H1 (cell line): Measurements from ENCODE around the gene BTG3. TPM values are rescaled to one million over a fixed set of nuclear protein-coding genes. Genes with fewer than 3 reads are reported as not detected.

Experiments used
- CTCF ChIA-PET: fragments of 300-600 bp; sonication (Branson Sonifier 250); formaldehyde crosslinking; loops from one replicate; lab custom pipeline; 2021; ENCODE audit not compliant: partially characterized antibody; lab: Charles Lee
- POLR2A ChIA-PET: fragments of 300-600 bp; sonication (Branson Sonifier 250); formaldehyde crosslinking; loops from one replicate; lab custom pipeline; 2021; ENCODE audit warnings: inconsistent platforms; ENCODE audit not compliant: partially characterized antibody; lab: Charles Lee
- DNase-seq, 2 experiments: peaks; one replicate each; pipeline versions ENCODE4 v3.0.0 to v3.0.0-alpha.2; 2010 to 2022; ENCODE audit warnings: low spot score in 2 of 2, low read depth in 1 of 2, mixed read lengths in 1 of 2
- FAIRE-seq: peaks from 2 replicates; lab custom pipeline; 2011; peaks lifted over from hg19 to GRCh38; lab: Jason Lieb, UNC
- H2AFZ ChIP-seq: 2 replicates; pipeline ENCODE4 v1.8.1; 2012; ENCODE audit warnings: low read length, inconsistent platforms
- H2AK5ac ChIP-seq: 2 replicates; pipeline ENCODE4 v1.6.1; 2013; ENCODE audit warnings: low read depth, low read length
- H2BK120ac ChIP-seq: replicated peaks from 2 replicates; pipeline ENCODE3; 2013; ENCODE audit warnings: low read depth, low read length, inconsistent platforms
- H2BK12ac ChIP-seq: 2 replicates; pipeline ENCODE4 v1.6.1; 2013; ENCODE audit warnings: low read depth, low read length
- H2BK15ac ChIP-seq: 2 replicates; pipeline ENCODE4 v1.6.1; 2013; ENCODE audit warnings: low read length
- H2BK20ac ChIP-seq: 2 replicates; pipeline ENCODE4 v1.6.1; 2013; ENCODE audit warnings: low read length
- H2BK5ac ChIP-seq: 2 replicates; pipeline ENCODE4 v1.6.1; 2013; ENCODE audit warnings: low read depth, low read length
- H3K14ac ChIP-seq: 2 replicates; pipeline ENCODE4 v1.6.1; 2013; ENCODE audit warnings: inconsistent platforms; ENCODE audit not compliant: insufficient read length
- H3K18ac ChIP-seq: 2 replicates; pipeline ENCODE4 v1.6.1; 2013; ENCODE audit warnings: low read length; ENCODE audit errors: extremely low read depth
- H3K23ac ChIP-seq: 2 replicates; pipeline ENCODE4 v1.6.1; 2013; ENCODE audit warnings: inconsistent platforms; ENCODE audit not compliant: insufficient read length
- H3K23me2 ChIP-seq: 2 replicates; pipeline ENCODE4 v1.6.1; 2013; ENCODE audit warnings: low read depth, low read length
- H3K27ac ChIP-seq: 2 replicates; pipeline ENCODE4 v1.6.1; 2011; ENCODE audit warnings: low read depth, low read length, inconsistent platforms
- H3K27me3 ChIP-seq, 4 experiments: replicated peaks in 1 of 4; 1 replicate in 1 of 4; 2 replicates in 3 of 4; pipeline versions ENCODE4 v1.6.1 to v1.8.1; 2011 to 2013; ENCODE audit warnings: low read length in 3 of 4, mild to moderate bottlenecking in 3 of 4, inconsistent platforms in 2 of 4, mixed read lengths in 2 of 4, moderate library complexity in 1 of 4; ENCODE audit not compliant: control insufficient read depth in 3 of 4, insufficient read depth in 3 of 4; ENCODE audit errors: extremely low read depth in 1 of 4
- H3K36me3 ChIP-seq, 4 experiments: 2 replicates each; pipeline versions ENCODE4 v1.6.1 to v1.8.1; 2011 to 2013; ENCODE audit warnings: mild to moderate bottlenecking in 4 of 4, low read length in 3 of 4, moderate library complexity in 2 of 4, control low read depth in 1 of 4, inconsistent platforms in 1 of 4; ENCODE audit not compliant: insufficient read depth in 4 of 4, control insufficient read depth in 2 of 4
- H3K4ac ChIP-seq: replicated peaks from 2 replicates; pipeline ENCODE3; 2013; ENCODE audit warnings: low read length, low read depth, mixed read lengths, inconsistent platforms; ENCODE audit not compliant: insufficient read length
- H3K4me1 ChIP-seq, 4 experiments: replicated peaks in 1 of 4; 1 replicate in 1 of 4; 2 replicates in 3 of 4; pipeline versions ENCODE4 v1.6.1 to v1.8.1; 2011 to 2013; ENCODE audit warnings: low read length in 3 of 4, inconsistent platforms in 2 of 4, mixed read lengths in 1 of 4; ENCODE audit not compliant: insufficient read depth in 4 of 4, control insufficient read depth in 3 of 4
- H3K4me2 ChIP-seq, 2 experiments: 2 replicates each; pipeline versions ENCODE4 v1.6.1 to v1.8.1; 2011 to 2013; ENCODE audit warnings: low read depth in 2 of 2, low read length in 2 of 2, control low read depth in 1 of 2, inconsistent platforms in 1 of 2, mild to moderate bottlenecking in 1 of 2; ENCODE audit not compliant: insufficient read depth in 1 of 2
- H3K4me3 ChIP-seq, 4 experiments: fragments of 200-600, 300-600 bp in 1 of 4; sonication (generic), shearing (Covaris generic), sonication (Bioruptor Twin) in 1 of 4; 2 replicates each; pipeline versions ENCODE4 v1.5.1 to v1.8.1; 2011 to 2016; ENCODE audit warnings: low read length in 4 of 4, low read depth in 3 of 4, control low read depth in 2 of 4, inconsistent platforms in 2 of 4, mild to moderate bottlenecking in 2 of 4, mixed read lengths in 1 of 4, moderate library complexity in 1 of 4; ENCODE audit not compliant: insufficient read depth in 2 of 4; ENCODE audit errors: extremely low read depth in 1 of 4
- H3K56ac ChIP-seq: replicated peaks from 2 replicates; pipeline ENCODE3; 2013; ENCODE audit warnings: low read depth, mild to moderate bottlenecking, mixed read lengths, low read length, inconsistent platforms; ENCODE audit not compliant: insufficient read length
- H3K79me1 ChIP-seq: 2 replicates; pipeline ENCODE4 v1.6.1; 2013; ENCODE audit warnings: low read depth, low read length, control low read depth
- H3K79me2 ChIP-seq, 2 experiments: 2 replicates each; pipeline versions ENCODE4 v1.6.1 to v1.8.1; 2012 to 2013; ENCODE audit warnings: low read length in 2 of 2, mild to moderate bottlenecking in 2 of 2, inconsistent platforms in 1 of 2; ENCODE audit not compliant: insufficient read depth in 2 of 2, control insufficient read depth in 1 of 2
- H3K9ac ChIP-seq, 4 experiments: replicated peaks in 1 of 4; 1 replicate in 1 of 4; 2 replicates in 3 of 4; pipeline versions ENCODE4 v1.6.1 to v1.8.1; 2011 to 2013; ENCODE audit warnings: low read depth in 3 of 4, low read length in 3 of 4, control low read depth in 2 of 4, mild to moderate bottlenecking in 2 of 4, moderate library complexity in 2 of 4, inconsistent platforms in 1 of 4; ENCODE audit errors: extremely low read depth in 1 of 4
- H3K9me3 ChIP-seq, 2 experiments: 2 replicates each; pipeline versions ENCODE4 v1.6.1 to v1.8.1; 2012 to 2013; ENCODE audit warnings: mild to moderate bottlenecking in 2 of 2, moderate library complexity in 2 of 2, control low read depth in 1 of 2, inconsistent platforms in 1 of 2, low read depth in 1 of 2, low read length in 1 of 2, mixed read lengths in 1 of 2; ENCODE audit not compliant: insufficient read depth in 2 of 2
- H4K20me1 ChIP-seq, 2 experiments: replicated peaks in 1 of 2; 2 replicates each; pipeline versions ENCODE3 to v1.8.1; 2011 to 2013; ENCODE audit warnings: inconsistent platforms in 2 of 2, low read length in 2 of 2, mild to moderate bottlenecking in 1 of 2; ENCODE audit not compliant: insufficient read depth in 2 of 2, control insufficient read depth in 1 of 2
- H4K5ac ChIP-seq: 2 replicates; pipeline ENCODE4 v1.6.1; 2013; ENCODE audit warnings: low read length, low read depth, mixed read lengths, inconsistent platforms; ENCODE audit not compliant: insufficient read length
- H4K8ac ChIP-seq: 2 replicates; pipeline ENCODE4 v1.8.0; 2013; ENCODE audit warnings: mild to moderate bottlenecking, moderate library complexity, low read length, inconsistent platforms; ENCODE audit not compliant: insufficient read depth; ENCODE audit errors: extremely low read depth
- H4K91ac ChIP-seq: replicated peaks from 2 replicates; pipeline ENCODE3; 2013; ENCODE audit warnings: low read length, mixed read lengths, inconsistent platforms; ENCODE audit not compliant: insufficient read length
- CHD2 ChIP-seq: IDR thresholded peaks from 2 replicates; pipeline ENCODE4 v1.6.1; 2012; ENCODE audit warnings: low read length, improper control_type of control experiment
- NRF1 ChIP-seq: IDR thresholded peaks from 2 replicates; pipeline ENCODE4 v1.6.1; 2011; ENCODE audit warnings: mild to moderate bottlenecking, low read depth, low read length, improper control_type of control experiment
- polyA plus RNA-seq, 7 experiments: library from polyadenylated mRNA; depleted of rRNA in 3 of 7; stranded (reverse) in 5 of 7; unstranded in 2 of 7; fragments of >200 nt in 5 of 7; fragments of 200-250 nt in 2 of 7; gene quantifications; 1 replicate in 5 of 7; 2 replicates in 1 of 7; 4 replicates in 1 of 7; pipeline versions ENCODE4 v1.2.1 to v1.2.3, GENCODE V29; 2011 to 2013; ENCODE audit warnings: missing spikeins in 2 of 7, mixed read lengths in 2 of 7
- total RNA-seq: library from RNA; stranded (reverse); fragmentation: NEBNext Ultra II Directional; extraction: Animal tissue kit (Norgen Biotek cat#: 25700); gene quantifications from 2 replicates; pipeline ENCODE4 v1.2.1, GENCODE V29; 2021
- TF ChIP-seq, protein P1 (sequence below): IDR thresholded peaks from 2 replicates; pipeline ENCODE4 v1.6.1; 2012; ENCODE audit warnings: inconsistent platforms

The BTG3 gene
- total and polyA plus RNA-seq, 2 of the 8 experiments (the other 6 are each of a cell fraction or from before 2014, with no cell fraction given) = 13.6 to 25.9 TPM

DNA sequence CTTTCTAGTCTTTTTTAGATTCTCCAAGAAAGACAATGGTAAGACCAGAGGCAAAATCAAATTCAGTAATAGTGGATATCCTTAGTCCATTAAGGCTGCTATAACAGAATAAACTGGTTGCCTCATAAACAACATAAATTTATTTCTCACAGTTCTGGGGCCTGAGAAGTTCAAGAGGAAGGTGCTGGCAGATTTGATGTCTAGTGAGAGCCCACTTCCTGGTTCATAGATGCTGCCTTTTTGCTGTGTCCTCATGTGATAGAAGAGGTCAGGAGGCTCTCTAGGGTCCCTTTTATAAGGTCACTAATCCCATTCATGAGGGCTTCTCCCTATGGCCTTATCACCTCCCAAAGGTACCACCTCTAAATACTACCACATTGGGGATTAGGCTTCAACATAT, 31.5 kb upstream of the BTG3 start:
- no peak overlapping the region for H2BK5ac ChIP-seq
- no peaks in the 10 kb centered on the region for H4K20me1 ChIP-seq
- no peak overlapping the region for H3K23ac ChIP-seq
- no peak for FAIRE-seq
- no peak overlapping the region for H3K4me3 ChIP-seq
- H3K4me1 ChIP-seq = no peaks in the 10 kb centered on the region
- no peak overlapping the region for H3K27ac ChIP-seq
- no peak for TF ChIP-seq NRF1
- TF ChIP-seq, protein P1, sequence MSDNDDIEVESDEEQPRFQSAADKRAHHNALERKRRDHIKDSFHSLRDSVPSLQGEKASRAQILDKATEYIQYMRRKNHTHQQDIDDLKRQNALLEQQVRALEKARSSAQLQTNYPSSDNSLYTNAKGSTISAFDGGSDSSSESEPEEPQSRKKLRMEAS = no peak
- no peak for TF ChIP-seq CHD2
- no peak overlapping the region for H3K14ac ChIP-seq
- no peak overlapping the region for H2BK15ac ChIP-seq
- H4K8ac ChIP-seq = no peak overlapping the region
- no peak overlapping the region for H2AK5ac ChIP-seq
- peaks cover 3 to 9% of the 10 kb centered on the region in 2 experiments; a peak in 2 of 4 replicates for H3K9me3 ChIP-seq
- H3K79me1 ChIP-seq = no peaks in the 10 kb centered on the region
- H3K56ac ChIP-seq = no peak overlapping the region
- no peak overlapping the region for H2BK20ac ChIP-seq
- no peak overlapping the region for H4K91ac ChIP-seq
- CTCF ChIA-PET = no interaction called here
- no peak overlapping the region for H4K5ac ChIP-seq
- H3K36me3 ChIP-seq = no peaks in the 10 kb centered on the region
- H3K4ac ChIP-seq = no peak overlapping the region
- POLR2A ChIA-PET = no interaction called here
- H3K23me2 ChIP-seq = no peaks in the 10 kb centered on the region
- H3K9ac ChIP-seq = no peak overlapping the region
- no peaks in the 10 kb centered on the region for H3K79me2 ChIP-seq
- H2BK12ac ChIP-seq = no peak overlapping the region
- H3K18ac ChIP-seq = no peak overlapping the region
- H3K4me2 ChIP-seq = no peak overlapping the region
- no peak overlapping the region for H2AFZ ChIP-seq
- no peak overlapping the region for H2BK120ac ChIP-seq
- DNase-seq = no peak
- H3K27me3 ChIP-seq = no peaks in the 10 kb centered on the region
